ENCODE data around the gene DHTKD1. TPM values are rescaled to one million over a fixed set of nuclear protein-coding genes. Genes with fewer than 3 reads are reported as not detected.
"Not testable (repeated sequence)": the region's sequence is repeated elsewhere in the genome, so short reads cannot be mapped to it uniquely, and the experiment has no call there.

DHTKD1 gene
- total RNA-seq, 1 experiment from 2014 or later: 53.2 TPM

GRCh38 chr10:12091421-12091820 is 22.7 kb downstream of the DHTKD1 start:
- Histone ChIP-seq H4K5ac (ENCODE audit: insufficient read length, low read depth, low read length) (no peak overlapping the region), H3T11ph (ENCODE audit: low read length) (no peak overlapping the region), H3K27me3 (ENCODE audit: insufficient read depth, low read length) (no peaks in the 10 kb centered on the region), H2BK5ac (ENCODE audit: insufficient read length, low read length) (no peak overlapping the region), H3K56ac (ENCODE audit: insufficient read length, low read depth, low read length) (no peak overlapping the region), H3K23ac (ENCODE audit: insufficient read length, low read depth, low read length) (no peak overlapping the region), H3K4me2 (ENCODE audit: insufficient read depth, insufficient read length, low read length) (no peak overlapping the region), H2BK120ac (ENCODE audit: low read depth, low read length, poor library complexity, severe bottlenecking) (no peak overlapping the region), H2AK5ac (ENCODE audit: insufficient read length, low read length) (no peak overlapping the region), H4K91ac (ENCODE audit: insufficient read length, low read depth, low read length) (no peak overlapping the region), H3K79me2 (ENCODE audit: insufficient read depth, low read length) (no peaks in the 10 kb centered on the region; the same call in 1 of the 2 replicates), H3K9ac (ENCODE audit: extremely low read depth, insufficient read length, low read length) (no peak overlapping the region), H3K18ac (ENCODE audit: insufficient read length, low read depth, low read length) (no peak overlapping the region), H2BK20ac (ENCODE audit: low read depth, low read length, poor library complexity, severe bottlenecking) (no peak overlapping the region), H3K4ac (ENCODE audit: low read depth, low read length) (no peak overlapping the region), H3K27ac (ENCODE audit: insufficient read length, low read depth, low read length) (no peak overlapping the region), H2AFZ (ENCODE audit: low read length) (no peak overlapping the region), H2BK15ac (ENCODE audit: low read depth, low read length) (no peak overlapping the region), H3K14ac (ENCODE audit: insufficient read depth, low read length) (no peak overlapping the region), H3K4me1 (ENCODE audit: insufficient read depth, low read length) (no peaks in the 10 kb centered on the region), H3K9me3 (ENCODE audit: control insufficient read depth, low read depth, low read length) (no peaks in the 10 kb centered on the region), H4K20me1 (ENCODE audit: control insufficient read depth, insufficient read depth, insufficient read length) (no peaks in the 10 kb centered on the region), H3K23me2 (ENCODE audit: insufficient read length, low read depth, low read length, poor library complexity, severe bottlenecking) (no peaks in the 10 kb centered on the region), H2BK12ac (ENCODE audit: insufficient read length, low read depth, low read length) (no peak overlapping the region), H4K8ac (replicated peaks; ENCODE audit: insufficient read length, low read depth, low read length) (no peak overlapping the region), H3K79me1 (ENCODE audit: insufficient read depth, low read depth, low read length, poor library complexity, severe bottlenecking) (no peaks in the 10 kb centered on the region)
- H3K27ac Mint-ChIP-seq: no peak overlapping the region
- no peak for TF ChIP-seq CTCF (conservative IDR thresholded peaks at IDR 0.05)
- no peaks in the 10 kb centered on the region; a peak in 1 of 5 replicates for H3K9me3 Mint-ChIP-seq
- no peaks in the 10 kb centered on the region for H3K27me3 Mint-ChIP-seq (ENCODE audit: low read depth)
- no peak for DNase-seq
- peaks cover 50 to 86% (median 79%) of the 10 kb centered on the region in 3 experiments for H3K36me3 Mint-ChIP-seq (ENCODE audit: insufficient read depth in 1 of 3, low read depth in 3 of 3)
- no peaks in the 10 kb centered on the region for H3K4me1 Mint-ChIP-seq
- no CpG with 5 or more reads among the region's 4 CpGs for WGBS (ENCODE audit: extremely low coverage, insufficient read length, low lambda C conversion rate)
- H3K4me3 Mint-ChIP-seq: no peak overlapping the region

GRCh38 chr10:12097361-12097760 is 28.6 kb downstream of the DHTKD1 start:
- H3K56ac ChIP-seq (ENCODE audit: insufficient read length, low read depth, low read length); H4K8ac ChIP-seq (replicated peaks; ENCODE audit: insufficient read length, low read depth, low read length); H3K4me2 ChIP-seq (ENCODE audit: insufficient read depth, insufficient read length, low read length); H3K79me2 ChIP-seq (ENCODE audit: insufficient read depth, low read length); H3K27me3 Mint-ChIP-seq (ENCODE audit: low read depth); DNase-seq; H2AFZ ChIP-seq (ENCODE audit: low read length); H3K4me1 ChIP-seq (ENCODE audit: insufficient read depth, low read length); H3K9me3 Mint-ChIP-seq; H3K23me2 ChIP-seq (ENCODE audit: insufficient read length, low read depth, low read length, poor library complexity, severe bottlenecking); H3K23ac ChIP-seq (ENCODE audit: insufficient read length, low read depth, low read length); H3K79me1 ChIP-seq (ENCODE audit: insufficient read depth, low read depth, low read length, poor library complexity, severe bottlenecking); H3K9ac ChIP-seq (ENCODE audit: extremely low read depth, insufficient read length, low read length); H2BK120ac ChIP-seq (ENCODE audit: low read depth, low read length, poor library complexity, severe bottlenecking); H3K14ac ChIP-seq (ENCODE audit: insufficient read depth, low read length); H3K18ac ChIP-seq (ENCODE audit: insufficient read length, low read depth, low read length); H4K20me1 ChIP-seq (ENCODE audit: control insufficient read depth, insufficient read depth, insufficient read length); H4K91ac ChIP-seq (ENCODE audit: insufficient read length, low read depth, low read length); H3K27me3 ChIP-seq (ENCODE audit: insufficient read depth, low read length); H4K5ac ChIP-seq (ENCODE audit: insufficient read length, low read depth, low read length); H3K27ac ChIP-seq (ENCODE audit: insufficient read length, low read depth, low read length); H2AK5ac ChIP-seq (ENCODE audit: insufficient read length, low read length); H2BK5ac ChIP-seq (ENCODE audit: insufficient read length, low read length); H2BK12ac ChIP-seq (ENCODE audit: insufficient read length, low read depth, low read length); H3K4me3 Mint-ChIP-seq; H3K4ac ChIP-seq (ENCODE audit: low read depth, low read length); H2BK20ac ChIP-seq (ENCODE audit: low read depth, low read length, poor library complexity, severe bottlenecking); H3T11ph ChIP-seq (ENCODE audit: low read length); H3K4me1 Mint-ChIP-seq; H3K9me3 ChIP-seq (ENCODE audit: control insufficient read depth, low read depth, low read length); H2BK15ac ChIP-seq (ENCODE audit: low read depth, low read length): not testable (repeated sequence)
- H3K36me3 Mint-ChIP-seq (ENCODE audit: insufficient read depth in 1 of 3, low read depth in 3 of 3): peaks cover 41 to 78% (median 75%) of the 10 kb centered on the region in 3 experiments
- 0 out of 7 replicates have a peak overlapping the region, but pooled peaks of 1 of the 3 experiments have one; percentile 5 for H3K27ac Mint-ChIP-seq
- WGBS (ENCODE audit: extremely low coverage, insufficient read length, low lambda C conversion rate): no CpG with 5 or more reads among the region's 9 CpGs
